PFSK-1 (cell line): Measurements from ENCODE around the gene BRD7.

Source experiments
- FOXP2 ChIP-seq: optimal IDR thresholded peaks from 2 replicates; pipeline ENCODE3; 2011; ENCODE audit warnings: borderline replicate concordance, control low read depth, inconsistent platforms; ENCODE audit not compliant: insufficient read depth; ENCODE audit errors: extremely low read length, extremely low read depth
- POLR2AphosphoS5 ChIP-seq: IDR thresholded peaks from 2 replicates; pipeline ENCODE4 v1.6.1; 2012; ENCODE audit warnings: low read depth, mild to moderate bottlenecking, control low read depth, low read length, moderate library complexity
- SIN3A ChIP-seq: IDR thresholded peaks from 2 replicates; pipeline ENCODE4 v1.6.1; 2012; ENCODE audit warnings: mild to moderate bottlenecking, low read length, moderate library complexity, borderline replicate concordance; ENCODE audit not compliant: insufficient read depth
- TAF1 ChIP-seq: IDR thresholded peaks from 2 replicates; pipeline ENCODE4 v1.6.1; 2012; ENCODE audit warnings: low read length, control low read depth, borderline replicate concordance; ENCODE audit not compliant: insufficient read depth
- TF ChIP-seq, protein P1 (sequence below), 2 experiments: IDR thresholded peaks; 2 replicates each; pipeline versions ENCODE4 v1.6.1 to v1.8.0; 2011 to 2012; ENCODE audit warnings: low read depth in 2 of 2, low read length in 2 of 2, control low read depth in 1 of 2, inconsistent platforms in 1 of 2, mild to moderate bottlenecking in 1 of 2, moderate library complexity in 1 of 2; ENCODE audit not compliant: insufficient read depth in 1 of 2

BRD7 gene

DNA sequence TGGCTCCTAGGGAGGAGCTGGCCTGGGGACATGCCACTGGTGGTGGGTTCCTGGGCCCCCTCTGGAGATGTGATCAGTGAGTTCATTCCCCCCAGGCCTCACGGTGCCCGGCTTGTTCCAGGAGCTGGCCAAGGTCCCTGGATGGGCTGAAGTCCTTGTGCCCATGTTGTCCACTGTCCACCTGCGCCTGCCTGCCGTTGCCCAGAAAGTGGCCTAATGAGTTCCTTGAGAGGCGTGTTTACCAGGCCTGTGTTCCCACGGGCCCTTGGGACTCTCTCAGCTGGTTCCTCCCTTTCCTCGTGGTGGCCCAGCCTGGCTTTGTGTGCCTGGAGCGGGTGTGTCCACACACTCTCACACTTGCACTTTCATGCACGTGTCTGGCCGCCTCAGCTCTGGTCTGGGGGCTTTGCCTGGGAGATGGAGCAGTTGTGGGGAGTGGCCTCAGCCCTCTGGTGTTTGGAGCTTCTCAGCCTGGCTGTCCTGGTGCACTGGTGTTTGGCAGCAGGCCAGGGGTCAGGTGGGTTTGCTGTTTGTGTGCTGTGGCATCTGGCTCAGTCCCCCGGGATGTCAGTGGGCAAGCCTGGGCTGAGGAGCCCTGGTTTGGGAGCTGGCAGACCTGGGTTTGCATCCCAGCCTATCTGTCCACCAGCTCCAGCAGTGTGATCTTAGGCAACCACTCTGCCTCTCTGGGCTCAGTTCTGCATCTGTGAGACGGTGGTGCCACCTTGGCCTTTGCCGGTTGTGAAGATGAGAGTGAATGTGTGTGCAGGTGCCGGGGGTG is 84.5 kb downstream of the BRD7 start:
- TF ChIP-seq, protein P1, sequence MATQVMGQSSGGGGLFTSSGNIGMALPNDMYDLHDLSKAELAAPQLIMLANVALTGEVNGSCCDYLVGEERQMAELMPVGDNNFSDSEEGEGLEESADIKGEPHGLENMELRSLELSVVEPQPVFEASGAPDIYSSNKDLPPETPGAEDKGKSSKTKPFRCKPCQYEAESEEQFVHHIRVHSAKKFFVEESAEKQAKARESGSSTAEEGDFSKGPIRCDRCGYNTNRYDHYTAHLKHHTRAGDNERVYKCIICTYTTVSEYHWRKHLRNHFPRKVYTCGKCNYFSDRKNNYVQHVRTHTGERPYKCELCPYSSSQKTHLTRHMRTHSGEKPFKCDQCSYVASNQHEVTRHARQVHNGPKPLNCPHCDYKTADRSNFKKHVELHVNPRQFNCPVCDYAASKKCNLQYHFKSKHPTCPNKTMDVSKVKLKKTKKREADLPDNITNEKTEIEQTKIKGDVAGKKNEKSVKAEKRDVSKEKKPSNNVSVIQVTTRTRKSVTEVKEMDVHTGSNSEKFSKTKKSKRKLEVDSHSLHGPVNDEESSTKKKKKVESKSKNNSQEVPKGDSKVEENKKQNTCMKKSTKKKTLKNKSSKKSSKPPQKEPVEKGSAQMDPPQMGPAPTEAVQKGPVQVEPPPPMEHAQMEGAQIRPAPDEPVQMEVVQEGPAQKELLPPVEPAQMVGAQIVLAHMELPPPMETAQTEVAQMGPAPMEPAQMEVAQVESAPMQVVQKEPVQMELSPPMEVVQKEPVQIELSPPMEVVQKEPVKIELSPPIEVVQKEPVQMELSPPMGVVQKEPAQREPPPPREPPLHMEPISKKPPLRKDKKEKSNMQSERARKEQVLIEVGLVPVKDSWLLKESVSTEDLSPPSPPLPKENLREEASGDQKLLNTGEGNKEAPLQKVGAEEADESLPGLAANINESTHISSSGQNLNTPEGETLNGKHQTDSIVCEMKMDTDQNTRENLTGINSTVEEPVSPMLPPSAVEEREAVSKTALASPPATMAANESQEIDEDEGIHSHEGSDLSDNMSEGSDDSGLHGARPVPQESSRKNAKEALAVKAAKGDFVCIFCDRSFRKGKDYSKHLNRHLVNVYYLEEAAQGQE (IDR thresholded peaks at IDR 0.05; ENCODE audit: insufficient read depth in 1 of 2, low read depth in 2 of 2, low read length in 2 of 2) = 0 out of 4 replicates have a peak, but pooled peaks of 1 of the 2 experiments have one; percentile 54
- TF ChIP-seq TAF1 (no peak), SIN3A (no peak), FOXP2 (no peak), POLR2AphosphoS5 (no peak)

DNA sequence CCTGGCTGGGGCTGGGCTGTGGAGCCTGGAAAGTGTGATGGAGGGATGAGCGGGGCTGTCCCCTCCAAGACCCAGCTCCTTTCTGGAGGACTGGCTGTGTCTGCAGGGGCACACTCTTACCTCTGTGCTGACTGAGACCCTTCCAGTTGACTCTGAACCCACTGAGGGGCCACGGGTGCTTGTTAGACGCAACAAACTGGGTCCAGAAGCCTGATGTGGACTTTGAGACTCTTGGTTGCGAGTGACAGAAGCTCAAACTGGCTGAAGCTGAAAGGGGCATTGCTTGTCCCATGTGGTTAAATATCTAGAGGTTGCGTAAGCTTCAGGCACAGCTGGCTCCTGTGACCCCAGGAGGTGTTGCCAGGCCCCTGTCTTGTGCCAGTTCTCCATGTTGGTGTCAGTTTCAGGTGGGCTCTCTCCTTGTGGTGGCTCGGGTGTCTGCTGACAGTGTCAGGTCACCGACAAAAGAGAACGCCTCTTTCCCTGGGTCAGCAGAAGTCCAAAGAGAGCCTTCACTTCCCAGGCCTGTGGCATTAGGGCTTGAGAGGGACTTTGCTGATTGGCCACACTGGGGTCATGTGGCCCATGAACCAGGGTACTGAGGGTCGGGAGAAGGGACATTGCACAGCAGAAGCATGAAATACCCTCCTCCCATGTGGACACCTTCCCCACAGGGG is 85.7 kb downstream of the BRD7 start:
- no peak for TF ChIP-seq POLR2AphosphoS5
- TF ChIP-seq SIN3A = no peak
- TF ChIP-seq, protein P1 (IDR thresholded peaks at IDR 0.05; ENCODE audit: insufficient read depth in 1 of 2, low read depth in 2 of 2, low read length in 2 of 2) = no peak
- no peak for TF ChIP-seq FOXP2
- TF ChIP-seq TAF1 = no peak

DNA sequence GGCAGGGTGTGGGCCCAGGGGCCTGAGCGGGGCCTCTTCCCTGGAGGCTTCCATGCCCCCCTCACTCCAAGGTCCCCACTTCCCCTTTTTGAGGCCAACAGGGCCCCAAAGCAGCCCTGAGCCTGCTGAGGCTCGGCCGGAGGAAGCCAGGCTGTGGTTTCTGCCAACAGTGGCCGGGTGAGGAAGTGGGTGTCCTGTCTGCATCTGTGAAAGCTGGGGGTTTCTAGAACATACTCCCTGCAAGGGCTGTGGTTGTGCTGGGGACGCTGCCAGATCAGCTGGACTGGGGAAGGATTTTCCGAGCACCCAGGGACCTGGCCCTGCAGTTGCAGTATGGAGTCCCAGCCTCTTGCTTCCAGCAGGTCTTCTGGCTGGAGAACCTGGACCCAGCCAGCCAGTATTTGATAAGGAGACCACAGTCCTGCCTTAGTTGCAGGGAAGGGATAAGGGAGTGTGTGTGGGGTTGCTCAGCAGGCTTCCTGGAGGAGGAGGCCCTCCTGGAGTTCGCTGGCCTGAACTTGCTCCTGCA is 86.7 kb downstream of the BRD7 start:
- TF ChIP-seq SIN3A (no peak), POLR2AphosphoS5 (no peak), TAF1 (no peak)
- TF ChIP-seq, protein P1 (IDR thresholded peaks at IDR 0.05; ENCODE audit: insufficient read depth in 1 of 2, low read depth in 2 of 2, low read length in 2 of 2) = no peak

DNA sequence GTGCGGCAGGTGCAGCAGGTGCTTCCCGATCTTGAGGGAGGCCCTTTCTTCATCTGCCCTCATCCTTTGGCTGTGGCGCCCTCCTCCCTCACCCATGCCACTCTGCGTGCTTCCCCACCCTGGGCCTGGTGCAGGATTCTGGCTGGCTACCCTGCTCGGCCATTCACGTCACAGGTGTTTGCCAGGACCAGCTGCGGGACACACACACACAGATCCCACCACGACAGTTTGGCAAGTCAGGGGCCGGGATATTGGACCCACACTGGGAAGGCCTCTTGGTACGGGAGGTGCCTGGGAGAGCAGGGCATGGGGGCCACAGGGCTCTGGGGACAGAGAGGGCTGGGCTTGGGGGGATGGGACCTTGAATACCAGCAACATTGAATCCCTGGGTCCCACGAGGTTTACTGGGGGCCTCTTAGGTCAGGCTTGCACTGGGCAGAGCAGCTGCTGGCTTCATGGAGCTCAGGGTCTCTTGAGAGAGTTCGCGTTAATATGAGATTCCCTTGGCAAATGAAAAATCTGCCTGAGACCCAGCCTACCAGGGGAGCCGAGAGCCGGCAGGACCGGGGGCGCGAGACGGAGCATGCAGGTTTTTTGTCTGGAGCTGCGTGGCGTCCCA is 87.3 kb downstream of the BRD7 start:
- TF ChIP-seq, protein P1 (IDR thresholded peaks at IDR 0.05; ENCODE audit: insufficient read depth in 1 of 2, low read depth in 2 of 2, low read length in 2 of 2) = no peak
- TF ChIP-seq TAF1 (no peak), POLR2AphosphoS5 (no peak), SIN3A (no peak), FOXP2 (no peak)
